GM12891 (cell line): ENCODE measurements around the gene DIMT1.

Experiments used
- PAX5 ChIP-seq: IDR thresholded peaks from 2 replicates; pipeline ENCODE4 v1.6.1; 2011; ENCODE audit warnings: low read length, moderate library complexity, mild to moderate bottlenecking; ENCODE audit not compliant: insufficient read depth, severe bottlenecking
- POLR2A ChIP-seq: IDR thresholded peaks from 2 replicates; pipeline ENCODE4 v1.6.1; 2011; ENCODE audit warnings: low read depth, low read length, control low read depth
- POLR2AphosphoS5 ChIP-seq: IDR thresholded peaks from 2 replicates; pipeline ENCODE4 v1.6.1; 2011; ENCODE audit warnings: low read depth, low read length, control low read depth
- POU2F2 ChIP-seq: IDR thresholded peaks from 2 replicates; pipeline ENCODE4 v1.6.1; 2011; ENCODE audit warnings: low read depth, mild to moderate bottlenecking, control low read depth, low read length, moderate library complexity
- TAF1 ChIP-seq: IDR thresholded peaks from 2 replicates; pipeline ENCODE4 v1.6.1; 2011; ENCODE audit warnings: low read depth, low read length, control low read depth

DNA sequence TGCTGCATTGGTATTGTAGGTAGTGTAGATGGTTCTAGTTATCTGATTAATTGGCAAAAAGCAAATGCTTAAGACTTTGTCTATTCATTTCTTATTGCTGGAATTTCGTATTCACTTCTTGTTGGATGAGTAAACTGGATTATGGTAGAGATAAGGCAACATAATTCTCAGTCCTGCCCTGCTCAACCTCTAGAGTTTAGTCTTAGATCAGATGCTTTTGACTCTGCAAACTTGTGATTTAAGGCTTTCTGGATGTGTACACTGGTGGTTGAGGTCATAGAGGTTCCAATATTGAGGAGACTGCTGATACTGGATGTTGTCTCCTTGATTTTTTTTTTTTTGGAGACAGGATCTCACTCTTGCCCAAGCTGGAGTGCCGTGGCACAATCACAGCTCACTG is 62.7 kb downstream of the DIMT1 start:
- TF ChIP-seq POLR2A, result no peak
- no peak for TF ChIP-seq TAF1
- no peak for TF ChIP-seq POLR2AphosphoS5
- no peak for TF ChIP-seq POU2F2
- no peak for TF ChIP-seq PAX5
